Activated naive CD8-positive, alpha-beta T cell treated with anti-CD3 and anti-CD28 coated beads for 36 hours (primary cell): ENCODE data around the gene LRP5. TPM values are rescaled to one million over a fixed set of nuclear protein-coding genes. Genes with fewer than 3 reads are reported as not detected.
"Not testable (repeated sequence)": the region's sequence is repeated elsewhere in the genome, so short reads cannot be mapped to it uniquely, and the experiment has no call there.

Experiments used
- DNase-seq: peaks from one replicate; pipeline ENCODE4 v3.0.0; 2021
- H3K27ac Mint-ChIP-seq: one replicate; pipeline ENCODE4 v1.8.0; 2022; ENCODE audit warnings: mild to moderate bottlenecking, moderate library complexity, mixed read lengths
- H3K27me3 Mint-ChIP-seq: one replicate; pipeline ENCODE4 v1.8.0; 2022; ENCODE audit warnings: mild to moderate bottlenecking, mixed read lengths
- H3K36me3 Mint-ChIP-seq: one replicate; pipeline ENCODE4 v1.8.0; 2021; ENCODE audit warnings: mild to moderate bottlenecking, mixed read lengths
- H3K4me1 Mint-ChIP-seq: one replicate; pipeline ENCODE4 v1.8.0; 2021; ENCODE audit warnings: mixed read lengths
- H3K4me3 Mint-ChIP-seq: one replicate; pipeline ENCODE4 v1.8.0; 2022; ENCODE audit warnings: mild to moderate bottlenecking, moderate library complexity, mixed read lengths
- H3K9me3 Mint-ChIP-seq: one replicate; pipeline ENCODE4 v1.8.0; 2022; ENCODE audit warnings: mixed read lengths
- total RNA-seq, 2 experiments: library from RNA; stranded (reverse); gene quantifications; one replicate each; pipeline ENCODE4 v1.2.3, GENCODE V29; 2021

Gene LRP5
- total RNA-seq, 2 experiments from 2014 or later: 12.7 to 15.4 TPM

DNA sequence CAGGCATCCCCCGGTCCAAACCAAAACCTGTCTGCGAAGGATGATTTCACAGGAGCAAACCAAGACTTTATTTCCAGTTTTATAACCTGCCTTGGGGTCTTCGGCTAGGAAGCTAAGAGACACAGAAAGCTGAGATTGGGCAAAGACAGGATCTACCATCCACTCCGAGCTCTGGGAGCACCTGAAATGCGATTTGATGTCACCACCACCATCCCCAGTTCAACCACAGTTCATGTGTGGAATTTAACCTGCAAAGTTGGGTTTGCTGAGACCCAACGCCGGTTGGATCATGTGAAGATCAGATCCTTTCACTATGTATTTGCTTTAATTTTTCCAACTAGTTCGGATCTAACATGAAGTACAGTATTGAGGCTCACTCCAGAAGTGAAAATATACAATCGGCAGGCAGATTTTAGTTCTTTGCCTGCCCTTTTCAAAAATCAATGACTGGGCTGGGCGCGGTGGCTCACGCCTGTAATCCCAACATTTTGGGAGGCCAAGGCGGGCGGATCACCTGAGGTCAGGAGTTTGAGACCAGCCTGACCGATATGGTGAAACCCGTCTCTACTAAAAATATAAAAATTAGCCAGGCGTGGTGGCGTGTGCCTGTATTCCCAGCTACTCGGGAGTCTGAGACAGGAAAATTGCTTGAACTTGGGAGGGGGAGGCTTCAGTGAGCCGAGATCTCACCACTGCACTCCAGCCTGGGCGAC lies 39.2 kb upstream of the LRP5 start:
- Mint-ChIP-seq H3K4me3 (peak overlapping the region; percentile 97), H3K27ac (no peak overlapping the region), H3K36me3 (peaks cover 3% of the 10 kb centered on the region)

DNA sequence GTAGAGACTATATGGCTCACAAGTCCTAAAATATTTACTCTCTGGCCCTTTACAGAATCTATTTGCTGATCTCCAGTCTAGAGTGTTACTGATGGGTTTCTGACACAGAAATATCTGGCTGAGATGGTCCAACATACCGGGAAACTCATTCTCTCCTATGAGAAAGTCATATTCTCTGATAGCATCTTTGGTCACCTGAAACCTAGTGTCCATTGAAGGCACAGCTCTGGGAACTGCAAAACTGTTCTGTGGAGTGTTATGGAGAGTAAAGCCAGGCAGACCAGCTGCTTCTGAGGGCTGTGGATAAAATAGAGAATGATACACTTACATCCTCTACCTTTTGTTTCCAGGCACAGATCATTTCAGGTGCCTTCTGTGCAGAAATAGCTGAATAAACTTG lies 38.1 kb upstream of the LRP5 start:
- H3K4me3 Mint-ChIP-seq: no peak overlapping the region
- no peak for DNase-seq
- H3K9me3 Mint-ChIP-seq: no peaks in the 10 kb centered on the region
- H3K36me3 Mint-ChIP-seq: no peaks in the 10 kb centered on the region
- H3K4me1 Mint-ChIP-seq: peaks cover 24% of the 10 kb centered on the region
- H3K27me3 Mint-ChIP-seq: no peaks in the 10 kb centered on the region
- H3K27ac Mint-ChIP-seq: no peak overlapping the region

More for the DNA sequence above, 39.2 kb upstream of the LRP5 start:
- no peak for DNase-seq
- no peaks in the 10 kb centered on the region for H3K9me3 Mint-ChIP-seq
- no peaks in the 10 kb centered on the region for H3K27me3 Mint-ChIP-seq
- peaks cover 28% of the 10 kb centered on the region for H3K4me1 Mint-ChIP-seq

DNA sequence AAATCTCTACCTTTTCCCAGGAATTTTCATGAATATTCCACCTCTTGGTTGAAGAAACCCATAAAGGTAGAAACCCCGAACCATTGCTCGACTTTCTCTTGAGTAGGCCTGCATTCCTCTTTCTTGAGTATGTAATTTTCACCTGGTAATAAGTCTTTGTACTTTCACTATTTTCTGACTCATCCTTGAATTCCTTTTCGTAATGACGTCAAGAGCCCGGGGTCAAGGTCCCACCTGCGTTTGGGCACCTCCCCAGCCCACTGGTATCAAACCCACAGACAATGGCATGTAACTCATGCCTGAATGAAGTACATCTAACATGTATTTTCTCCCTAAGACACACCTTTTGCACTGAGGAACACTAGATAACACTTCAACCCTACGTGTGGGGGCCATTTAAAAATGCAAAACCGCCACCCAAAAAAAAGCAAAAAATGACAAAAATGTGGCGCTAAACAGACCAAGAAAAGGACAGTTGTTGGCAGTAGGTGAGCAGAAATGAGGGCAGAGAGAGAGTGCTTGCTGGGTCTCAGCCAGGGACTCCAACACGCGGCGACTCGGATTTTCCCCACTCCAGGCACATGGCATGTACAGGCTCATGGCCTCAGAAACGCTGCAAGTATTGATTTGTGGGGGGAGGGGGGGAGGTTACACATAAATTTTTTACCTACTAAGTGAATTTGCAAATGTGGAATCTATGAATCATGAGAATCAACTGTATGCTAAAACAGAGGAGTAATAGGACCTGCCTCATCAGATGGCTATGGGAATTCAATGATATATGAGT lies 36.5 kb upstream of the LRP5 start:
- peaks cover 11% of the 10 kb centered on the region for H3K4me1 Mint-ChIP-seq
- no peaks in the 10 kb centered on the region for H3K36me3 Mint-ChIP-seq
- H3K27ac Mint-ChIP-seq: no peak overlapping the region
- H3K27me3 Mint-ChIP-seq: no peaks in the 10 kb centered on the region
- DNase-seq: no peak
- H3K9me3 Mint-ChIP-seq: no peaks in the 10 kb centered on the region
- no peak overlapping the region for H3K4me3 Mint-ChIP-seq

DNA sequence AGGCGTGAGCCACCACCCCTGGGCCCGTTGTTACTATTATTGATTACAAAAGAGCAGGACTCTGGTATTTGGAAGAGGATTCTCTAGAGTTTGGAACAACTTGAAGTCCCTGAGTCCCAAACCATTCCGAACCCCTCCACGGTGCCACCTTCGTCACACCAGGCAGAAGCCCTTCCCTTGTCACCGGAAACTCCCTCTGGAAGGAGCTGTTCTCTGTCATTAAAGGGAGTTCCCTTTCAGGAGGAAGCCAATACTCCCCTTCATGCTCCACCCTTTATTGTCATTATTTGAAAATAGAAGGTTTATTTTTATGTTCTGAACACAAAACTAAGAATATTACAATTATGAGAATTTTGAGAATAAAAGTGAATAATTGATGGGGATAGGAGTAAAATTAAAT lies 35.5 kb upstream of the LRP5 start:
- DNase-seq: no peak
- no peak overlapping the region for H3K27ac Mint-ChIP-seq
- H3K4me1 Mint-ChIP-seq: peaks cover 12% of the 10 kb centered on the region
- H3K27me3 Mint-ChIP-seq: no peaks in the 10 kb centered on the region
- no peaks in the 10 kb centered on the region for H3K9me3 Mint-ChIP-seq
- no peaks in the 10 kb centered on the region for H3K36me3 Mint-ChIP-seq
- no peak overlapping the region for H3K4me3 Mint-ChIP-seq

DNA sequence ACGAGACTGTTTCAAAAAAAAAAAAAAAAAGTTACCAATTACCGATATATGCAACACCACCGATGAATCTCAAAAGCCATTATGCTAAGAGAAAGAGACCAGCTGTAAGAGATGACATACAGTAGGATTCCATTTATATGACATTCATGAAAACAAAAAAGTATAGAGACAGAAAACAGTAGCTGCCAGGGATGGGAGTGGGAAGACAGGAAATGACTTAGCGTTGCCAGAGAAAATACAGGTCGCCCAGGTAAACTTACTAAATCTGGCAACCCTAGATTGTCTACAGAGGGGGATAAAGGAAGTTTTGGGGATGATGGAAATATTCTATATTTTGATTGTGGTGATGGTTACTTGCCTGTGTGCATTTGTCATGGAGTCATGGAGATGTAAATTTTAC lies 32.7 kb upstream of the LRP5 start:
- peaks cover 4% of the 10 kb centered on the region for H3K27me3 Mint-ChIP-seq
- H3K36me3 Mint-ChIP-seq: peaks cover 1% of the 10 kb centered on the region
- H3K27ac Mint-ChIP-seq: no peak overlapping the region
- no peak for DNase-seq
- peaks cover 18% of the 10 kb centered on the region for H3K4me1 Mint-ChIP-seq
- peaks cover 4% of the 10 kb centered on the region for H3K9me3 Mint-ChIP-seq
- H3K4me3 Mint-ChIP-seq: no peak overlapping the region

DNA sequence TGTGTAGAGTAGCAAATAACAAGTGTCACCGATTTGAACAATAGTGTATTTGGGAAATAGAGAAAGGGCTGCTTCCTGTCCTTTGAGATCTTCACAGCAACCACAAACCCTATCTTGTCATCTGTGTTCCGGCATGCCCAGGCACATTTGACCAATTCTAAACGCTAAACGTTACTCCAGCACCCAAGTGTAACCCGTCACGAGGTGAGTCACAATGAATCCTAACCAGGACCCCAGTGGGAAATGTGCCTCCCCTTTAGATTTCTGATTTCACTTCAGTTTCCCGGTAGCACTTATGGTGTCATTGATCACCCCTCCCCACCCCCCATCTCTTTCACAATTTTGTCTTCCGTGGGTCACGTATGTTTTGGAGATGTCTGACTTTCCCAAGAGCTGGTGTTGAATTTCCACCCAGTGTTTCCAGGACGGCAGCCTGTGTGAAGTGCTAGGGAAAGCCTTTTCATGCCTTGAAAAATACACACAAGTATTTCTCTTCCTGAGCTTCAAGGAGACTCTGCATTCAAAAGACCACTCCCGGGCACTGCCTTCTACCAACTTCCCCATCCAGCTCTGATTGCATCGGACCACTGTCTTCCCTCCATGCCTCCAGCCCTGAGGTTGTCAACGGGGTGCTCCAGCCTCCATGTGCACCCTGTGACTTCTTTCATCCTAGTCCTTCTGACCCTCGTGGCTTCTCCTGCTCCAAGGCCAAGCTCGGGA lies 30.1 kb upstream of the LRP5 start:
- Mint-ChIP-seq H3K9me3 (peaks cover 6% of the 10 kb centered on the region), H3K4me3 (peak overlapping the region; percentile 73), H3K27me3 (peaks cover 4% of the 10 kb centered on the region), H3K27ac (peak overlapping the region; percentile 83), H3K4me1 (peaks cover 18% of the 10 kb centered on the region), H3K36me3 (peaks cover 2% of the 10 kb centered on the region)
- DNase-seq: peak; percentile 56

DNA sequence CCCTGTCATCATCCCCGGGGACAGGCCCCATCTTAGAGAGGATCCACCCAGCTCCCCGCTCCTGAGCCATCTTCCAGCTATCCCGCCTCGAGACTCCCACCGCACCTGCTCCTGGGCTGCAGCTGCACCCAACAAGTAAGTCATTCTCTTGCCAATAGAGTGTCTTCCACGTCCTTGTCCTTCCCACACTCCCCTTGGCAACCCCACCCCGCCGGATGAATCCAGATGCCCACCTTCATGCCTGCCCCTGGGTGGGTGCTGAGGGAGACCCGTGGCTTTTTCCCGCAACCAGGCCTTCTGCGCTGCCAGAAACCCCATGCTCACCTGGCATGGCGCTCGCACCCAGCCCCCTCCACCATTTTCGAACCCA lies 29.5 kb upstream of the LRP5 start:
- Mint-ChIP-seq H3K4me3 (peak overlapping the region; percentile 73), H3K4me1 (peaks cover 18% of the 10 kb centered on the region), H3K36me3 (peaks cover 2% of the 10 kb centered on the region), H3K27ac (peak overlapping the region; percentile 83), H3K27me3 (peaks cover 4% of the 10 kb centered on the region), H3K9me3 (peaks cover 6% of the 10 kb centered on the region)
- DNase-seq: no peak

DNA sequence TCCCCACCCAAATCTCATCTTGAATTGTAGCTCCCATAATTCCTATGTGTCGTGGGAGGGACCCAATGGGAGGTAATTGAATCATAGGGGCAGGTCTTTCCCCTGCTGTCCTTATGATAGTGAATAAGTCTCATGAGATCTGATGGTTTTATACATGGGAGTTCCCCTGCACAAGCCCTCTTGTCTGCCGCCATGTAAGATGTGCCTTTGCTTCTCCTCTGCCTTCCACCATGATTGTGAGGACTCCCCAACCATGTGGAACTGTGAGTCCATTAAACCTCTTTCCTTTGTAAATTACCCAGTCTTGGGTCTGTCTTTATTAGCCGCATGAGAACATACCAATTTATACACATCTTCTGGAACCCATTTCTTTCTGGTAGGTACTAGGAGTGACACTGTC lies 27.8 kb upstream of the LRP5 start:
- H3K4me3 Mint-ChIP-seq, H3K27me3 Mint-ChIP-seq, H3K36me3 Mint-ChIP-seq, H3K9me3 Mint-ChIP-seq, DNase-seq, H3K27ac Mint-ChIP-seq: not testable (repeated sequence)
- H3K4me1 Mint-ChIP-seq: peaks cover 18% of the 10 kb centered on the region

DNA sequence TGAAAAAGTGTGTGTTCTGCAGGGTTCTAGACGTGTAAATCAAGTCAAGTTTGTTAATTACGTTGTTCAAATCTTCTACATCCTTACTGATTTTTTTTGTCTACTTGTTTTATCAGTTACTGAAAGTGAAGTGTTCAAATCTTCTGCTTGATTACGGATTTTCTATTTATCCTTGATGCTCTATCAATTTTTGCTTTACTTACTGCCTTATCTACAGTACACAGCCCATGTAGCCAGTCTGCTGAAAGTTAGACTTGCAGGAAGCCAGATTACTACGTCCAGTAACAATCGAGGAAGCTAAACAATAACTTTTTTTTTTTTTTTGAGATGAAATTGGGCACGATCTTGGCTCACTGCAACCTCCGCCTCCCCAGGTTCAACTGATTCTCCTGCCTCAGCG lies 25.0 kb upstream of the LRP5 start:
- Mint-ChIP-seq H3K27me3 (peaks cover 4% of the 10 kb centered on the region), H3K4me3 (no peak overlapping the region), H3K4me1 (peaks cover 9% of the 10 kb centered on the region), H3K9me3 (peaks cover 6% of the 10 kb centered on the region), H3K27ac (no peak overlapping the region), H3K36me3 (peaks cover 2% of the 10 kb centered on the region)
- no peak for DNase-seq

DNA sequence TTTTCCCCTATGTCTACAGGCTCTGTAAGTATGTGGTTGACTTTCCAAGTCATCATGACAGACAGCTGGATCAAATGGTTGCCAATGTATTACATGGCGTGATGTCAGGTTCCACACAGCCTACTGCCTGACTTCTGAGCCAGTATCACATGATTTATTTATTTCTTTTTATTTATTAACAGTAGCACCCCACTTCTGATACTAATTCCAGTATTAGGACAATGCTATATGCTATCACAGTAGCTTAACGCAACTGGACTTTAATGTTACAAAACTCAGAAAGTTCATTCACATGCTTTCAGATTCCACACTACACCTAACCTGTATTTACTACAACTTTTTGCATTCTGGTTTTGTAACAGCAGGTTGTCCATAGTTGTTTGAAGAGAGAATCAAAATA lies 22.9 kb upstream of the LRP5 start:
- Mint-ChIP-seq H3K36me3 (peaks cover 2% of the 10 kb centered on the region), H3K9me3 (peaks cover 2% of the 10 kb centered on the region), H3K27me3 (no peaks in the 10 kb centered on the region), H3K4me3 (no peak overlapping the region), H3K4me1 (no peaks in the 10 kb centered on the region), H3K27ac (no peak overlapping the region)
- no peak for DNase-seq

DNA sequence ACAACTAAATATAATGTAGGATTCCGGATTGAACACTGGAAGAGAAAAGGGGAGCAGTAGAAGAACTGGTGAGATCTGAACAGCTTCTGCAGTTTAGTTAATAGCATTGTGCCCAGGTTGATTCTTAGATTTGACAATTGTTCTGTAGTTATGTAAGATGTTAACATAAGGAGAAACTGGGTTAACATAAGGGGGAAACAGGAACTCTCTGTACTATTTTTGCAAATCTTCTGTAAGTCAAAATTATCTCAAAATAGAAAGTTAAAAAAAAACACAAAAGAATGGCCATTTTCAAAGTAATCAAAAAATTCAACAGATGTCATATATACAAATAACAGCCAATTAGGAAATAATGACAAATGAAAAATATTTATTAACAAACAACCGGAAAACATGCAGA lies 18.7 kb upstream of the LRP5 start:
- H3K36me3 Mint-ChIP-seq: no peaks in the 10 kb centered on the region
- H3K27ac Mint-ChIP-seq: no peak overlapping the region
- H3K27me3 Mint-ChIP-seq: peaks cover 4% of the 10 kb centered on the region
- H3K4me1 Mint-ChIP-seq: peaks cover 1% of the 10 kb centered on the region
- no peak for DNase-seq
- no peak overlapping the region for H3K4me3 Mint-ChIP-seq
- no peaks in the 10 kb centered on the region for H3K9me3 Mint-ChIP-seq

DNA sequence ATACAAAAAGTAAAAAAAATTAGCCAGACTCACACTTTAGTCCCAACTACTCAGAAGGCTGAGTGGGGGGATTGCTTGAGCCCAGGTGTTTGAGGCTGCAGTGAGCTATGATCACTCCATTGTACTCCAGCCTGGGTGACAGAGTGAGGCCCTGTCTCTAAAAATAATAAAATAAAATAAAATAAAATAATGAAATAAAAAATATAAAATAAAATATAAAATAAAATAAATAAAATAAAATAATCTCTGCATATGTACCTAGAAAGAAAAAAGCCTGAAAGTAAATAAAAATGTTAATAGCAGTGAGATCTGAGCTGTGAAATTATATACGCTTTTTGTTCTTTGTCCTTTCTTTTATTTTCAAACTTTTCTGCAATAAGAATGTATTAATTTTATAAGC lies 17.1 kb upstream of the LRP5 start:
- Mint-ChIP-seq H3K9me3 (no peaks in the 10 kb centered on the region), H3K27me3 (peaks cover 4% of the 10 kb centered on the region), H3K27ac (no peak overlapping the region), H3K36me3 (no peaks in the 10 kb centered on the region), H3K4me1 (peaks cover 1% of the 10 kb centered on the region), H3K4me3 (no peak overlapping the region)
- no peak for DNase-seq

DNA sequence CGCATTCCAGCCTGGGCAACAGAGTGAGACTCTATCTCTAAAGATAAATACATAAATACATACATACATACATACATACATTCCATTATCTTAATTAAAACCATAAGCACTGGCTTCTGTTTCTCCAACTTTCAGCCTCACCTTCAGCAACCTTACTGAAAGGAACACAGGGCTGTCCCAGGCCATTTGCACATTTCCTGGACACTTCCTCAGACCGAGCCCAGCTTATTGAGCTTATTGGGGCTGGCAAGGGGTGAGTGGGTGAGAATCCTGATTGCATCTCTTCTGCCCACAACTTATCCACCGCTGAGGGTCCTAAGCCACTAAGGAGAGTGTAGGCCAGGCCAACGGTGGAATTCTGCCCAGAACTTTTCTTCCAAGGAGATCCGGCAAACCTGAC lies 16.5 kb upstream of the LRP5 start:
- Mint-ChIP-seq H3K27ac (no peak overlapping the region), H3K36me3 (no peaks in the 10 kb centered on the region), H3K9me3 (no peaks in the 10 kb centered on the region), H3K4me3 (no peak overlapping the region), H3K27me3 (peaks cover 4% of the 10 kb centered on the region), H3K4me1 (peaks cover 1% of the 10 kb centered on the region)
- no peak for DNase-seq

DNA sequence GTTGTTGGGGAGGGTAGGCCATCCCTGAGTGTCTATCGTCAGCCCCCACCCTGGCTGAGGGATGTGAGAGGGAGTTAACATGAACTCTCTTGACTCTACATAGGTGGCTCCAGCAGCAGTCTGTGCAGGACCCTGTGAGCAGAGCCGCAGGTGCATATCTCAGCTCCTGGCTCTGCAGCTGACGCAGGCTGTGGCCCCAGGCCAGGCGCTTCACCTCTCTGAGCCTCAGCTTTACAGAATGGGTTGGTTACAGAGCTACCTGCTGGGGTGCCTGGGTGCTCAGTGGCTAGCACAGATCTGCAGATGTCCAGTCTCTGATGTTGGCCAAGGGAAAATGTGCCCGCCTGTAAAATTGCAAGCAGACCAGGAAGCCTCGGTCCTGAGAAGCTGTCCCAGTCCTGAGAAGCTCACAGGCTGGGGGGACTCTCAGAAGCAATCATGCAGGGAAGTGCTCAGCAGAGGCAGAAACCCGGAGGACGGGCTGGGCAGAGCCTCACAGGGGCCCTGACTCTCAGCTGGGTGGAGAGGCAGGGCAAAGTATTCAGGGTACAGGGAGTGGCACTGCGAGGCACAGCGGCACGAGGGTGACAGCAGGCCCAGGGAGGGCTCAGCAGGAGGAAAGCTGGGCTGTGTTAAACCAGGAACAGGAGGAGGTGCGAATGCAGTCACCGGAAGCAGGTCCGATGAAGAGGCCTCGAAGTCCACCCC lies 15.9 kb upstream of the LRP5 start:
- no peak overlapping the region for H3K4me3 Mint-ChIP-seq
- H3K27me3 Mint-ChIP-seq: peaks cover 4% of the 10 kb centered on the region
- DNase-seq: no peak
- no peaks in the 10 kb centered on the region for H3K36me3 Mint-ChIP-seq
- no peaks in the 10 kb centered on the region for H3K9me3 Mint-ChIP-seq
- peaks cover 1% of the 10 kb centered on the region for H3K4me1 Mint-ChIP-seq
- no peak overlapping the region for H3K27ac Mint-ChIP-seq

DNA sequence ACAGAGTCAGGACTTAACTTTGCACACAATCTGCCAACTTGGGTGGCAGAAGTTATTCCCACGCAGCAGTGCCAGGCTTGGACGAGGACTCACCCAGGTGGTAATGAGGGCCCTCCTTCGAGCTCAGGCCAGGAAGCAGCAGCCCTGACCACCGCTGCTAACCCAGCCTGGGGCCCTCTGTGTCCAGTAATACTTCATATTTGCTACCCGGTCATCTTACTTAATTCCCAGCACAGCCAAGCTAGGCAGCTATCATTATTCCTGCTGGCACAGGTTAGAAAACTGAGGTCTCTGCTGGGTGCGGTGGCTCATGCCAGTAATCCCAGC lies 15.4 kb upstream of the LRP5 start:
- H3K9me3 Mint-ChIP-seq: no peaks in the 10 kb centered on the region
- H3K4me1 Mint-ChIP-seq: peaks cover 1% of the 10 kb centered on the region
- peaks cover 4% of the 10 kb centered on the region for H3K27me3 Mint-ChIP-seq
- H3K36me3 Mint-ChIP-seq: no peaks in the 10 kb centered on the region
- no peak for DNase-seq
- no peak overlapping the region for H3K4me3 Mint-ChIP-seq
- no peak overlapping the region for H3K27ac Mint-ChIP-seq
